SK-N-SH (cell line): ENCODE results near the gene TMSB15A. TPM values are rescaled to one million over a fixed set of nuclear protein-coding genes. Genes with fewer than 3 reads are reported as not detected.

ENCODE experiments used
- CTCF ChIA-PET: fragments of 300-600, 350-600 bp; formaldehyde crosslinking; extraction: SDS; loops from one replicate; lab custom pipeline; 2021; lab: Yijun Ruan, JAX
- POLR2A ChIA-PET: fragments of 350-600 bp; sonication (Branson Sonifier 250); formaldehyde crosslinking; extraction: SDS; loops from one replicate; lab custom pipeline; 2020; ENCODE audit warnings: antibody characterized with exemption, inconsistent platforms; lab: Yijun Ruan, JAX
- DNase-seq: peaks from one replicate; pipeline ENCODE4 v3.0.0; 2012
- H2AFZ ChIP-seq: fragments of 200-600 bp; sonication (generic); 2 replicates; pipeline ENCODE4 v1.8.1; 2016; ENCODE audit warnings: antibody characterized with exemption, mild to moderate bottlenecking, low read depth
- H3F3A ChIP-seq: fragments of 200-600 bp; sonication (generic); replicated peaks from 2 replicates; pipeline ENCODE3; 2016; ENCODE audit warnings: antibody characterized with exemption, mild to moderate bottlenecking; ENCODE audit not compliant: insufficient read depth
- H3K27ac ChIP-seq, 2 experiments: fragments of 200-500 bp in 1 of 2; fragments of 200-600 bp in 1 of 2; sonication (Bioruptor generic) in 1 of 2; sonication (generic), shearing (Covaris generic) in 1 of 2; 2 replicates each; pipeline versions ENCODE4 v1.5.1 to v1.6.1; 2014 to 2016; ENCODE audit warnings: low read depth in 2 of 2, inconsistent platforms in 1 of 2, low read length in 1 of 2, mild to moderate bottlenecking in 1 of 2, mixed read lengths in 1 of 2
- H3K27me3 ChIP-seq: fragments of 200-600 bp; sonication (generic), shearing (Covaris generic); 2 replicates; pipeline ENCODE4 v1.6.1; 2016; ENCODE audit warnings: mixed run types; ENCODE audit not compliant: insufficient read depth
- H3K36me3 ChIP-seq, 2 experiments: fragments of 200-500 bp in 1 of 2; fragments of 200-600 bp in 1 of 2; sonication (Bioruptor generic) in 1 of 2; sonication (generic) in 1 of 2; replicated peaks in 1 of 2; 2 replicates each; pipeline versions ENCODE3 to v1.5.1; 2014 to 2016; ENCODE audit warnings: low read length in 1 of 2, mild to moderate bottlenecking in 1 of 2; ENCODE audit not compliant: insufficient read depth in 2 of 2, control insufficient read depth in 1 of 2
- H3K4me1 ChIP-seq, 2 experiments: fragments of 200-500 bp in 1 of 2; fragments of 200-600 bp in 1 of 2; sonication (Bioruptor generic) in 1 of 2; sonication (generic), shearing (Covaris generic) in 1 of 2; 2 replicates each; pipeline versions ENCODE4 v1.5.1 to v1.6.1; 2014 to 2016; ENCODE audit warnings: low read depth in 1 of 2, low read length in 1 of 2, mixed run types in 1 of 2; ENCODE audit not compliant: insufficient read depth in 2 of 2, control insufficient read depth in 1 of 2
- H3K4me2 ChIP-seq: fragments of 200-600 bp; sonication (generic), shearing (Covaris generic); 2 replicates; pipeline ENCODE4 v1.6.1; 2017; ENCODE audit warnings: mixed run types
- H3K4me3 ChIP-seq, 2 experiments: fragments of 200-500 bp in 1 of 2; fragments of 200-600 bp in 1 of 2; sonication (Bioruptor generic) in 1 of 2; sonication (generic), shearing (Covaris generic) in 1 of 2; 2 replicates each; pipeline versions ENCODE4 v1.5.1 to v1.8.1; 2014 to 2016; ENCODE audit warnings: low read depth in 2 of 2, inconsistent platforms in 1 of 2, low read length in 1 of 2, mild to moderate bottlenecking in 1 of 2, mixed read lengths in 1 of 2, moderate library complexity in 1 of 2
- H3K79me2 ChIP-seq: fragments of 200-600 bp; sonication (generic); 2 replicates; pipeline ENCODE4 v1.8.1; 2017; ENCODE audit warnings: mild to moderate bottlenecking; ENCODE audit not compliant: insufficient read depth
- H3K9ac ChIP-seq: fragments of 200-600 bp; sonication (generic); 2 replicates; pipeline ENCODE4 v1.6.1; 2017; ENCODE audit warnings: mixed run types
- H3K9me2 ChIP-seq: fragments of 200-600 bp; sonication (generic); 2 replicates; pipeline ENCODE4 v1.6.1; 2017; ENCODE audit warnings: mixed run types
- H3K9me3 ChIP-seq: fragments of 200-600 bp; sonication (generic); 2 replicates; pipeline ENCODE4 v1.6.1; 2017; ENCODE audit warnings: mixed run types, mild to moderate bottlenecking, moderate library complexity
- H4K20me1 ChIP-seq: fragments of 200-600 bp; sonication (generic); 2 replicates; pipeline ENCODE4 v1.6.1; 2017; ENCODE audit warnings: mild to moderate bottlenecking, mixed run types; ENCODE audit not compliant: insufficient read depth
- CHD2 ChIP-seq: fragments of 150-350 bp; IDR thresholded peaks from 2 replicates; pipeline ENCODE4 v1.6.1; 2018; ENCODE audit warnings: low read length; ENCODE audit not compliant: partially characterized antibody
- CTCF ChIP-seq: fragments of 200-600 bp; sonication (generic); IDR thresholded peaks from 2 replicates; pipeline ENCODE4 v1.6.1; 2017; ENCODE audit warnings: antibody characterized with exemption, mild to moderate bottlenecking, moderate library complexity
- ELF1 ChIP-seq: IDR thresholded peaks from 2 replicates; pipeline ENCODE4 v1.4.0; 2012
- EP300 ChIP-seq, 2 experiments: IDR thresholded peaks; 2 replicates each; pipeline versions ENCODE4 v1.4.0 to v1.6.1; 2012; ENCODE audit warnings: borderline replicate concordance in 1 of 2, low read depth in 1 of 2, low read length in 1 of 2
- EZH2phosphoT487 ChIP-seq: fragments of 200-600 bp; sonication (generic); IDR thresholded peaks from 2 replicates; pipeline ENCODE4 v1.6.1; 2017; ENCODE audit warnings: low read depth, mixed run types, mild to moderate bottlenecking, antibody characterized with exemption, moderate library complexity, borderline replicate concordance
- GABPA ChIP-seq: IDR thresholded peaks from 2 replicates; pipeline ENCODE4 v1.4.0; 2012; ENCODE audit warnings: low read depth, mild to moderate bottlenecking
- MEF2A ChIP-seq: IDR thresholded peaks from 2 replicates; pipeline ENCODE4 v1.4.0; 2012; ENCODE audit warnings: low read depth, borderline replicate concordance
- MXI1 ChIP-seq: IDR thresholded peaks from 2 replicates; pipeline ENCODE4 v1.6.1; 2012; ENCODE audit warnings: mild to moderate bottlenecking, low read depth, low read length, improper control_type of control experiment
- NFIC ChIP-seq: IDR thresholded peaks from 2 replicates; pipeline ENCODE4 v1.4.0; 2012; ENCODE audit warnings: borderline replicate concordance
- RAD21 ChIP-seq: IDR thresholded peaks from 2 replicates; pipeline ENCODE4 v1.6.1; 2012; ENCODE audit warnings: mild to moderate bottlenecking, low read length
- RCOR1 ChIP-seq: fragments of 150-350 bp; IDR thresholded peaks from 2 replicates; pipeline ENCODE4 v1.6.1; 2017; ENCODE audit warnings: antibody characterized with exemption, low read length
- SIN3A ChIP-seq: IDR thresholded peaks from 2 replicates; pipeline ENCODE4 v1.6.1; 2012; ENCODE audit warnings: low read depth, mild to moderate bottlenecking, low read length, moderate library complexity, borderline replicate concordance
- SMC3 ChIP-seq: IDR thresholded peaks from 2 replicates; pipeline ENCODE4 v1.6.1; 2012; ENCODE audit warnings: low read depth, low read length, improper control_type of control experiment
- TAF1 ChIP-seq: IDR thresholded peaks from 2 replicates; pipeline ENCODE4 v1.6.1; 2012; ENCODE audit warnings: low read depth, mild to moderate bottlenecking, low read length, moderate library complexity, borderline replicate concordance
- TCF12 ChIP-seq: IDR thresholded peaks from 2 replicates; pipeline ENCODE4 v1.4.0; 2012
- ZBTB33 ChIP-seq: IDR thresholded peaks from 2 replicates; pipeline ENCODE4 v1.4.0; 2012; ENCODE audit warnings: low read depth, borderline replicate concordance
- WGBS: methylation state at CpG from one replicate; pipeline ENCODE4 v1.1.6; 2017; ENCODE audit warnings: low lambda C conversion rate; 5-methylcytosine and 5-hydroxymethylcytosine counted together
- polyA plus RNA-seq, 3 experiments: library from polyadenylated mRNA; depleted of rRNA; stranded (reverse); fragments of >200 nt; gene quantifications; 2 replicates each; pipeline ENCODE4 v1.2.3, GENCODE V29; 2012
- TF ChIP-seq, protein P1 (sequence below): fragments of 150-350 bp; IDR thresholded peaks from 2 replicates; pipeline ENCODE4 v1.6.1; 2017; ENCODE audit warnings: antibody characterized with exemption, low read length, low read depth, borderline replicate concordance
- TF ChIP-seq, protein P2 (sequence below): fragments of 150-350 bp; IDR thresholded peaks from 2 replicates; pipeline ENCODE4 v1.6.1; 2016; ENCODE audit warnings: mild to moderate bottlenecking, low read depth, low read length
- TF ChIP-seq, protein P3 (sequence below): IDR thresholded peaks from 2 replicates; pipeline ENCODE4 v1.6.1; 2012; ENCODE audit warnings: mild to moderate bottlenecking, low read depth, low read length, moderate library complexity
- TF ChIP-seq, protein P4 (sequence below): IDR thresholded peaks from 2 replicates; pipeline ENCODE4 v1.4.0; 2012; ENCODE audit warnings: low read depth

Gene TMSB15A
- polyA plus RNA-seq, 1 of the 3 experiments (the other 2 are of a cell fraction) = 16.6 TPM

GRCh38 chrX:102535958-102536357 lies 19.4 kb upstream of the TMSB15A start:
- Histone ChIP-seq H3K36me3 (no peaks in the 10 kb centered on the region), H3K9me3 (no peaks in the 10 kb centered on the region), H4K20me1 (no peaks in the 10 kb centered on the region; the same call in 1 of the 2 replicates), H3K79me2 (no peaks in the 10 kb centered on the region), H3K4me3 (no peak overlapping the region), H3K9me2 (no peaks in the 10 kb centered on the region), H3K4me2 (no peak overlapping the region), H3K27ac (no peak overlapping the region), H2AFZ (no peak overlapping the region), H3K27me3 (no peaks in the 10 kb centered on the region; the same call in 1 of the 2 replicates), H3F3A (no peaks in the 10 kb centered on the region), H3K4me1 (no peaks in the 10 kb centered on the region), H3K9ac (no peak overlapping the region)
- ChIA-PET POLR2A (no interaction called here), CTCF (no interaction called here)
- 6% methylated on average over 2 of the region's 2 CpGs for WGBS
- no peak for DNase-seq
- TF ChIP-seq NFIC (no peak), MXI1 (no peak), CHD2 (no peak), RCOR1 (no peak), CTCF (no peak), TAF1 (no peak), SIN3A (no peak), EP300 (IDR thresholded peaks at IDR 0.05; ENCODE audit: borderline replicate concordance in 1 of 2, low read depth in 1 of 2, low read length in 1 of 2) (no peak), TCF12 (no peak), ZBTB33 (no peak), EZH2phosphoT487 (no peak), SMC3 (no peak), MEF2A (no peak), ELF1 (no peak), RAD21 (no peak), GABPA (no peak)
- TF ChIP-seq, protein P1, sequence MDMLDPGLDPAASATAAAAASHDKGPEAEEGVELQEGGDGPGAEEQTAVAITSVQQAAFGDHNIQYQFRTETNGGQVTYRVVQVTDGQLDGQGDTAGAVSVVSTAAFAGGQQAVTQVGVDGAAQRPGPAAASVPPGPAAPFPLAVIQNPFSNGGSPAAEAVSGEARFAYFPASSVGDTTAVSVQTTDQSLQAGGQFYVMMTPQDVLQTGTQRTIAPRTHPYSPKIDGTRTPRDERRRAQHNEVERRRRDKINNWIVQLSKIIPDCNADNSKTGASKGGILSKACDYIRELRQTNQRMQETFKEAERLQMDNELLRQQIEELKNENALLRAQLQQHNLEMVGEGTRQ = no peak
- TF ChIP-seq, protein P2, sequence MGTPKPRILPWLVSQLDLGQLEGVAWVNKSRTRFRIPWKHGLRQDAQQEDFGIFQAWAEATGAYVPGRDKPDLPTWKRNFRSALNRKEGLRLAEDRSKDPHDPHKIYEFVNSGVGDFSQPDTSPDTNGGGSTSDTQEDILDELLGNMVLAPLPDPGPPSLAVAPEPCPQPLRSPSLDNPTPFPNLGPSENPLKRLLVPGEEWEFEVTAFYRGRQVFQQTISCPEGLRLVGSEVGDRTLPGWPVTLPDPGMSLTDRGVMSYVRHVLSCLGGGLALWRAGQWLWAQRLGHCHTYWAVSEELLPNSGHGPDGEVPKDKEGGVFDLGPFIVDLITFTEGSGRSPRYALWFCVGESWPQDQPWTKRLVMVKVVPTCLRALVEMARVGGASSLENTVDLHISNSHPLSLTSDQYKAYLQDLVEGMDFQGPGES = no peak
- TF ChIP-seq, protein P3, sequence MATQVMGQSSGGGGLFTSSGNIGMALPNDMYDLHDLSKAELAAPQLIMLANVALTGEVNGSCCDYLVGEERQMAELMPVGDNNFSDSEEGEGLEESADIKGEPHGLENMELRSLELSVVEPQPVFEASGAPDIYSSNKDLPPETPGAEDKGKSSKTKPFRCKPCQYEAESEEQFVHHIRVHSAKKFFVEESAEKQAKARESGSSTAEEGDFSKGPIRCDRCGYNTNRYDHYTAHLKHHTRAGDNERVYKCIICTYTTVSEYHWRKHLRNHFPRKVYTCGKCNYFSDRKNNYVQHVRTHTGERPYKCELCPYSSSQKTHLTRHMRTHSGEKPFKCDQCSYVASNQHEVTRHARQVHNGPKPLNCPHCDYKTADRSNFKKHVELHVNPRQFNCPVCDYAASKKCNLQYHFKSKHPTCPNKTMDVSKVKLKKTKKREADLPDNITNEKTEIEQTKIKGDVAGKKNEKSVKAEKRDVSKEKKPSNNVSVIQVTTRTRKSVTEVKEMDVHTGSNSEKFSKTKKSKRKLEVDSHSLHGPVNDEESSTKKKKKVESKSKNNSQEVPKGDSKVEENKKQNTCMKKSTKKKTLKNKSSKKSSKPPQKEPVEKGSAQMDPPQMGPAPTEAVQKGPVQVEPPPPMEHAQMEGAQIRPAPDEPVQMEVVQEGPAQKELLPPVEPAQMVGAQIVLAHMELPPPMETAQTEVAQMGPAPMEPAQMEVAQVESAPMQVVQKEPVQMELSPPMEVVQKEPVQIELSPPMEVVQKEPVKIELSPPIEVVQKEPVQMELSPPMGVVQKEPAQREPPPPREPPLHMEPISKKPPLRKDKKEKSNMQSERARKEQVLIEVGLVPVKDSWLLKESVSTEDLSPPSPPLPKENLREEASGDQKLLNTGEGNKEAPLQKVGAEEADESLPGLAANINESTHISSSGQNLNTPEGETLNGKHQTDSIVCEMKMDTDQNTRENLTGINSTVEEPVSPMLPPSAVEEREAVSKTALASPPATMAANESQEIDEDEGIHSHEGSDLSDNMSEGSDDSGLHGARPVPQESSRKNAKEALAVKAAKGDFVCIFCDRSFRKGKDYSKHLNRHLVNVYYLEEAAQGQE = no peak
- TF ChIP-seq, protein P4, sequence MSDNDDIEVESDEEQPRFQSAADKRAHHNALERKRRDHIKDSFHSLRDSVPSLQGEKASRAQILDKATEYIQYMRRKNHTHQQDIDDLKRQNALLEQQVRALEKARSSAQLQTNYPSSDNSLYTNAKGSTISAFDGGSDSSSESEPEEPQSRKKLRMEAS = no peak
- TF ChIP-seq, all 33 proteins: peak for 0
